GM12801 (cell line): ENCODE data around the gene KMT2B.

Source experiments
- CTCF ChIP-seq: IDR thresholded peaks from one replicate; pipeline ENCODE4 v1.5.1; 2011; ENCODE audit warnings: control low read depth; ENCODE audit not compliant: insufficient read length; ENCODE audit errors: extremely low read depth

KMT2B gene

GRCh38 chr19:35702223-35703012 is 15.4 kb upstream of the KMT2B start:
- TF ChIP-seq CTCF = no peak

DNA sequence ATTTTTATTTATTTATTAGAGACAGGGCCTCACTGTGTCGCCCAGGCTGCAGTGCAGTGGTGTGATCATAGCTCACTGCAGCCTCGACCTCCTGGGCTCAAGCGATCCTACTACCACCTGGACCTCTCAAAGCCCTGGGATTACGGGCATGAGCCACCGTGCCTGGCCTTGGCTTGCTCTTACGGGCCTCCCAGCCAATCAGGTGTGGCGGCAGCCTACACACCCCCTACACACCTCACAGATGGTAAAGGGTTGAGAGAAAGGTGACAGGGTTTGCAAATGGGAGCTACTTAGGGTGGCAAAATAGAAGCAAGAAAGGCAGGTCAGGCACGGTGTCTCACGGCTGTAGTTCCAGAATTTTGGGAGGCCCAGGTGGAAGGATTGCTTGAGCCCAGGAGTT is 14.5 kb upstream of the KMT2B start:
- TF ChIP-seq CTCF = no peak

DNA sequence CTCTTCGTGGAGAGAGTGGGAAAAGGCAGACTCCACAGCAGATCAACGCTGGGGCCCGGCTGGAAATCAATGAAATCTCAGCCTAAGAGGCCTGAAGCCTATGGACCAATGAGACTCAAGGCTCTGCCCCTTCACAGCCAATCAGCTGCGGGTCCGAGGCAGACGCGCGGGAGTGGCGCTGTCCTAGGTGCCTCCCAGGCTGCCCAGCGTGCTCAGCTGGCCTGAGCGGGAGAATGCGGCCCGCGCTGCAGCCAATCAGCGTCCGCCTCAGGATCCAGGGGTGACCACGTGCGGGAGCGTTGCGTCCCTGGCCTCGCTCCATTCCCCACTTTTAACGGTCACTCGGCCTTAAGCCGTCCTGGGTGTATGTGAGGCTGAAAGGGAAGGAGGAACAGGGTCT is 13.6 kb upstream of the KMT2B start, which contains the start of gene ZBTB32:
TSS of gene ZBTB32 (plus strand) at position 341 of the 400 bp plus-strand sequence. CDS start 10,069 bp downstream, outside the sequence.
- TF ChIP-seq CTCF = no peak

DNA sequence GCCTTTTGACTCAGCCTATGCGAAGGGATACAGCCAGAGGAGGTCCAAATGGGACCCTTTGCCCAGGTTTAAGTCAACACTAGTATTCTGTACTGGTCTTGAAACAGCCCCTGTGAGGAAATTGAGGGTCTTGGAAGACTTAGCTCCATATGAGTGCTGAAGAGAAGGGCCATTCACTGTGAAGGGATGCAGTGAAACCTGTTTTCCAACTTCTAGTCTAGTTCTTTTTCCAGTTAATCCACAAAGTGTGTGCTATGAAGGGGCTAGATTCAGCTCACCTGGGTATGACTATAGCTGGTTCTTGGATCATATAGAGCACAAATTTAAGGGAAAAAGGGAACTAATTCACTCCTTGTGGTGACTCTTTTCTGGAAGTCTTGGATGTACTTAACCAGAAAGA is 9.4 kb upstream of the KMT2B start:
- no peak for TF ChIP-seq CTCF

- TF ChIP-seq CTCF = no peak
Observed at GRCh38 chr19:35710784-35711723, 6.7 kb upstream of the KMT2B start.

- TF ChIP-seq CTCF = no peak
Observed at GRCh38 chr19:35712567-35713505, 5.0 kb upstream of the KMT2B start.
